HG03175 (cell line): Measurements from ENCODE around the gene ARSD.
"Not testable (repeated sequence)": the region's sequence is repeated elsewhere in the genome, so short reads cannot be mapped to it uniquely, and the experiment has no call there.

Experiments used
- ATAC-seq: cut with Tn5 transposase; IDR thresholded peaks from one replicate; pipeline ENCODE4 v1.9.1; 2021; ENCODE audit warnings: mild to moderate bottlenecking, moderate library complexity; ENCODE audit not compliant: unreplicated experiment

The ARSD gene

DNA sequence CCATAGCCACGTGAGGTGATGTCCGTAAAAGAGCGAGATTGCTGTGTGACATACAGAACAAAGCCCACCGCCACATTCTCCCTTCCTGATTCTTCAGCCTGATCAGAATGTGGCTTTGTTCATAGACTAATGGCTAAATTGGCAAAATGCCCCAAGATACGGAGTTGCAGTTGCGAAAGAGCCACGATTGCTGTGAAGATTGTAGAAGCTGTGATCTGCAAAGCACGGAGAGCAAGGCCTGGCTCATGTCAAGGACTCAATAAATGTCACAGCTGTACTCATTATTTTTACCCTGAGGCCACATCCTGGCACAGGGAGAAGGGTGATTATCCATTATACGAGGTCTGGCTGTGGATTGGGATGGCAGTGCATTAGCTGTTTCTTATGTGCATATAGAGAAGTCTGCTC is 34.2 kb downstream of the ARSD start:
- no peak for ATAC-seq

GRCh38 chrX:2892816-2893215 is 36.3 kb downstream of the ARSD start:
- ATAC-seq, result no peak

DNA sequence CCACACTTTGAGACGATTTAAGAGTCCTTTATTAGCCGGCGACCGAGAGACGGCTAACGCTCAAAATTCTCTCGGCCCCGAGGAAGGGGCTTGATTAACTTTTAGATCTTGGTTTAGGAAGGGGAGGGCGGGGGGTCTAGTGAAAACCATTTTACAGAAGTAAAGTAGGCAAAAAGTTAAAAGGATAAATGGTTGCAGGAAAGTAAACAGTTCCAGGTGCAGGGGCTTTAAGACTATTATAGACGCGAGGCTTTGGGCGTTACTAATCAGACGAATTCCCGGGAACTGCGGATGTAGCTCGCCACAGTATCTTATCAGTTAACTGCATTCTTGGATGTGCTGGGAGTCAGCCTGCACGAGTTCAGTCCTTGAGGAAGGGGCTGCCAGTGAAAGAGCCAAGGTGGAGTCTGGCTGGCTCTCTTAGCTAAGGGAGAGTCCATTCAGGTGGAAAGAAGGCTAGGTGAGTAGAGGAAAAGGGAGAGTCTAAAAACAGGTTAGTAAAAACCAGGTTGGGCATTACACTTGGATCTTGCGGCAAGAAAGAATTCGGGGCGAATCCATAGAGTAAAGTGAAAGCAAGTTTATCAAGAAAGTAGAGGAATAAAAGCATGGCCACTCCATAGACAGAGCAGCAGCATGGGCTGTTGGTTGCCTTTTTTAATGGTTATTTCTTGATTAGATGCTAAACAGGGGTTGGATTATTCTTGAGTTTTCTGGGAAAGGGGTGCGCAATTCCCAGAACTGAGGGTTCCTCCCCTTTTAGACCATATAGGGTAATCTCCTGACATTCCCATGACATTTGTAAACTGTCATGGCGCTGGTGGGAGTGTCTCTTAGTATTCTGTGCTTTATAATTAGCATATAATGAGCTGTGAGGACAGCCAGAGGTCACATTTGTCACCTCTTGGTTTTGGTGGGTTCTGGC is 38.3 kb downstream of the ARSD start:
- ATAC-seq, result not testable (repeated sequence)

DNA sequence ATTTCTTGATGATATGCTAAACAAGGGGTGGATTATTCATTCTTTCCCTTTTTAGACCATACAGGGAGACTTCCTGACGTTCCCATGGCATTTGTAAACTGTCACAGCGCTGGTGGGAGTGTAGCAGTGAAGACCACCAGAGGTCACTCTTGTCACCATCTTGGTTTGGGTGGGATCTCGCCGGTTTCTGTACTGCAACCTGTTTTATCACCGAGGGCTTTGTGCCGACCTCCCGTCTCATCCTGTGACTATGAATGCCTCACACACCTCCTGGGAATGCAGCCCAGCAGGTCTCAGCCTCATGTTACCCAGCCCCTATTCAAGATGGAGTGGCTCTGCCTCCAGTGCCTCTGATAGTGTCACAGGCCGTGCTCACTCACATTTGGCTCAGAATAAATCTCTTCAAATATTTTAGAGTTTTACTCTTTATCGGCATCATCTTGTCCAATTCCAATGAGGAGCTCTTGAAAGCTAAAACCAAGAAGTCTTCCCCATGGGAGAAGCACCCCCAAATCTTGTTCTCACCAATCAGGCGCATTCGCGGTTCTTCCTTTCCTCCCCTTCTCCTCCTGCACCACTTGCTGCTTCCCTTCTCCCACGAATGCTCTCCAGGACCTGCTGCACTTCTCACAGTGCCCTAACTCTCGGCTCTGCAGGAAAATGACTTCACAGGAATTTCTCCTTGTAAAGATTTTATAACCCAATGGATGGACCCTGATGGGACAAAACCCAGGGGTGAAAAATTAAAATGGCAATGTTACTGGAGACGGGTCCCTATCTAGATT is 39.2 kb downstream of the ARSD start:
- not testable (repeated sequence) for ATAC-seq

GRCh38 chrX:2889045-2889605 is 40.0 kb downstream of the ARSD start:
- ATAC-seq, result no peak

DNA sequence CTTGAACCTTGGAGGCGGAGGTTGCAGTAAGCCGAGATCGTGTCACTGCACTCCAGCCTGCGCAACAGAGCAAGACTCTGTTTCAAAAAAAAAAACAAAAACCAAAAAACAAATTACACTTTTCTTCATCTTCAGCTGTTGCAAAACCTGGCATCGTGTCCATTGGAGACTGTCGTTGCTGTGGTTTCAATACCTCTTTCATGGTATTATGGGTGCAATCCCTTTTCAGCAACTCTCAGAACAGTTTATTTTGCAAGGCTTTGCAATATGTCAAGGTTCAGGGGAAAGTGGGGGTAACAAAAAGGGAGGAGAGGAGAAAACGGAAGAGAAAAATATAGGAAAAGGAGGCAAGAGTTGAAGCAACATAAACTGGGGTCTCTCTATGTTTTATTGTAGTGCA is 40.8 kb downstream of the ARSD start:
- no peak for ATAC-seq

GRCh38 chrX:2883770-2884169 is 45.4 kb downstream of the ARSD start:
- no peak for ATAC-seq

DNA sequence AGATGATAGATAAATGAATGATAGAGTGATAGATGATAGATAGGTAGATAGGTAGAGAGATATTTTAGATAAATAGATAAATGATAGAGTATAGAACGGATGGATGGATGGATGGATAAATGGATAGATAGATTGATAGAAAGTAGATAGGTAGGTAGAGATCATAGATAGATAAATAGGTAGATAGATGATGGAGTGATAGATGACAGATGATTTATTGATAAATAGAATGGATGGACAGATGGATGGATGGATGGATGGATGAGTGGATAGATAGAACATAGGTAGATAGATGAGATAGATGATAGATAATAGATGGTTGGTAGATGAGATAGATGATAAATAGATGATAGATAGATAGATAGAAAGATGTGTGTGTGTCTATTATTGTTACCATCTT is 49.5 kb downstream of the ARSD start:
- no peak for ATAC-seq

GRCh38 chrX:2878563-2878962 is 50.6 kb downstream of the ARSD start:
- ATAC-seq, result no peak

DNA sequence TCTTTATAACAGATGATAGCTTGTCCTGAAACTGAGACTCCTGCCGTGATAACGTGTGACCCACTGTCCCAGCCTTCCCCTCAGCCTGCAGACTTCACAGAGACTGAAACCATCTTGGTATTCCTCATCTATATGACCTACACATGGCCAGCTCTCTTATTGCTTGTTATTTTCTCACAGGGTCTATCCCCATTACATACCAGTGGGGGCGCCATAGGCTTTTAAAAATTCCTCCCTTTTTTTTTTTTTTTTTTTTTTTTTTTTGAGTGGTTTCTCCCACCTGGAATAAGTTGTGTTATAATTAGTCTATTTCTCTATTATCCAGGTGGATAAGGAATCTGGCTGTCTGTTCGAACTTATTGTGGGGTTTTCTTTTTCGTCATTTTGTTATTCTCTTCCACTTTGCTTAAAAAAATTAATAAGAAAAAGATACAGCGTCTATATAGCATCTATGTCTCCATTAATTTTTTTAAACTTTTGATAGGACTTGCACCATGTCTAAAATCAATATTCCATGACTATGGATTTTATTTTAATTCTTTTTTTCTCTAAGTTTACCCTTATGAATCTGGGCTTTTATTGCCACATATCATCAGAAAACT is 53.2 kb downstream of the ARSD start:
- no peak for ATAC-seq

GRCh38 chrX:2875136-2875481 is 54.0 kb downstream of the ARSD start:
- ATAC-seq, result no peak

- ATAC-seq, result no peak
These were observed 54.7 kb downstream of the ARSD start for GRCh38 chrX:2874222-2875135.

DNA sequence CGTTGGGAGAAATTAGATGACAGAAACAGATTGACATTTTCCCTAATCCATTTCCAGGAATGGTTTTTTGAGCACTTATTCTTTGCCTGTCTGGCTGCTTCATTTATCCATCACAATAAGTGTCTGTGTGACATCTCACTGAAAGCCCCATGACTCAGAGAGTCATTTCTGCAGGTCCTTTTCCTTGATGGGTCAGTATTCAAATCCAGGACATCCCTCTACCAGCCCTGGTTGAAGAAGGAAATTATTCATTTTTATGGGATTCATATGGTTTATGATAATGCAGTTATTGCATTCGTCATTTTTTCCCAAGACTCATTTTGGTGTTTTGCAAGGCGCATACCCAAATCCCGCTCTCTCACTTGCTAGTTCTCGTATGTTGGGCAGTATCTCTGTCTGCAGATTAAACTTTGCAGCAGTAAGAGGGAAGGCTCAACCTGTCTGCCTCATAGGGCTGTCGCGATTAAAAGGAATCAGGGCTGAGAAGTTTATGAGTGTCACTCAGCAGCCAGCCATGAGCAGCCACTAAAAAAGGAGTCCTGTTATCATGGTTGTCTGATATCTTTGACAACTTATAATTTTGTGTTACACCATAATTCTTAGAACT is 56.4 kb downstream of the ARSD start:
- no peak for ATAC-seq

GRCh38 chrX:2871831-2872230 is 57.3 kb downstream of the ARSD start:
- no peak for ATAC-seq

- no peak for ATAC-seq
These were observed 58.5 kb downstream of the ARSD start for GRCh38 chrX:2870650-2871049.

DNA sequence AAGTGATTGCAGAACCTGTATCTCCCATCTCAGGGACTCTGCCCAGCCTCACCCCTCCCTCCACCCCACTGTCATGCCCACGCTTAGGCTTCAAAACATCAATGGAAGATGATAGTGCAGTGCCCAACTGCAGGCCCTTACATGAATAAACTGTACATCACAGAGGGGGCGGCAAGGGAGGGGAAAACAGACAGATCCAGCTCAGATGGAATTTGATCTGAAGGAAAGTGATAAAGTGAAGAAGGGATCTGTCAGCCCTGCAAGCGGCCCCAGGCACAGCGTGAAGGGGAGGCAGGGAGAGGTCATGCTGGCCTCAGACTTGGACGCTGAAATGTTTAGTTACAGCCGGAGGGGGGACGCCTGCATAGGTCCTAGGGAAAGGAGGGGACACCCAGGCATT is 61.9 kb downstream of the ARSD start:
- ATAC-seq, result no peak

GRCh38 chrX:2863646-2864045 is 65.5 kb downstream of the ARSD start:
- ATAC-seq, result no peak

DNA sequence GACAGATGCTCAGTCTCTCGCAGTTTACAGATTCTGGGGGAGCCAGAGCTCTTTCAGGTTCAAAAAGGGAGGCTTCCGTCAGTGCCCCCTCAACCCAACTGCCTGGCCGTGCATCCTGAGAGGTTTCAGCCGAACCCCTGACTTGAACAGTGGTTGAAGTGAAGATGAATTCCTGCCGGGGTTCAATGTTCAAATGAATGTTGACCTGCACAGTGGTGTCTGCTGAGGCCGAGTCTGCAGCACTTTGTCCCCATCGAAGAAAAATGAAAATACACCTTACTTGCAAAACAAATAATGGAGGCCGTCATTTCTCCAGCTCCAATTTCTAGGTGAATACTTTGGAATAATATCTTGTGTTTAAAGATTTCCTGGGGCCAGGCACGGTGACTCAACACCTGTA is 66.7 kb downstream of the ARSD start:
- no peak for ATAC-seq

- no peak for ATAC-seq
These were observed 69.8 kb downstream of the ARSD start for GRCh38 chrX:2859197-2859797.

DNA sequence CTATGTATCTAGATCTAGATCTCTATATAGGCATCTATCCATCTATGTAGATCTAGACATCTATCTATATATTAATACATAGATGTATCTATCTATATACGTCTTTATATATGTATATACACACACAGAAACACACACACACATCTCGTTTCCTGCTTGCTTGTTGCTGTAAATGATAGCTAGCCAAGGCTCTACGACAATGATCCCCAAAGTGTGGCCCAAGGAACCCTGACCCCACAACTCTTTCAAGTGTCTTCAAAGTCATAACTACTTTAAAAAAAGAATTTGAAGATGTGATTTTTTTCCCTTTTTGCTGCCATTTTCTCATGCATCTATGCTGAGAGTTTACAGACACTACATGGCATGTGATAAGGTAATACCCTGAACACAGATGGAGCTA is 71.6 kb downstream of the ARSD start:
- no peak for ATAC-seq
